Liver (tissue), 9 donors: Measurements from ENCODE around the gene SH3RF3. TPM values are rescaled to one million over a fixed set of nuclear protein-coding genes. Genes with fewer than 3 reads are reported as not detected.

Source experiments
- DNase-seq: peaks from one replicate; pipeline ENCODE4 v3.0.0-alpha.2; 2017; ENCODE audit warnings: low spot score
- H3K27ac ChIP-seq, 2 donors: one replicate each; pipeline ENCODE4 v1.7.0; 2013; ENCODE audit warnings: inconsistent platforms in 2 of 2, low read length in 2 of 2, control low read depth in 1 of 2, low read depth in 1 of 2, mild to moderate bottlenecking in 1 of 2
- H3K27me3 ChIP-seq, 4 donors: one replicate each; pipeline versions ENCODE4 v1.6.1 to v1.7.0; 2013; ENCODE audit warnings: low read length in 3 of 4, inconsistent platforms in 1 of 4, mild to moderate bottlenecking in 1 of 4, moderate library complexity in 1 of 4; ENCODE audit not compliant: control insufficient read depth in 4 of 4, insufficient read depth in 4 of 4
- H3K36me3 ChIP-seq, 4 donors: one replicate each; pipeline versions ENCODE4 v1.6.1 to v1.7.0; 2013; ENCODE audit warnings: low read length in 3 of 4, mild to moderate bottlenecking in 3 of 4, low read depth in 1 of 4, moderate library complexity in 1 of 4; ENCODE audit not compliant: control insufficient read depth in 4 of 4, insufficient read depth in 3 of 4
- H3K4me1 ChIP-seq, 4 donors: one replicate each; pipeline versions ENCODE4 v1.6.1 to v1.7.0; 2013; ENCODE audit warnings: low read length in 3 of 4, mild to moderate bottlenecking in 3 of 4, moderate library complexity in 1 of 4; ENCODE audit not compliant: control insufficient read depth in 4 of 4, insufficient read depth in 4 of 4
- H3K4me3 ChIP-seq, 3 donors: one replicate each; pipeline versions ENCODE4 v1.6.1 to v1.7.0; 2013; ENCODE audit warnings: low read length in 3 of 3, control low read depth in 1 of 3, low read depth in 1 of 3, mild to moderate bottlenecking in 1 of 3
- H3K9ac ChIP-seq, 2 donors: one replicate each; pipeline ENCODE4 v1.7.0; 2013; ENCODE audit warnings: low read length in 2 of 2, mild to moderate bottlenecking in 2 of 2, moderate library complexity in 2 of 2, control low read depth in 1 of 2, low read depth in 1 of 2
- H3K9me3 ChIP-seq, 4 donors: one replicate each; pipeline versions ENCODE4 v1.6.1 to v1.7.0; 2013; ENCODE audit warnings: low read length in 3 of 4; ENCODE audit not compliant: control insufficient read depth in 4 of 4
- ATF3 ChIP-seq: IDR thresholded peaks from 2 replicates; pipeline ENCODE4 v1.6.1; 2016; ENCODE audit warnings: antibody characterized with exemption
- CTCF ChIP-seq: fragments of 150-350 bp; IDR thresholded peaks from 2 replicates; pipeline ENCODE4 v1.5.1; 2017; ENCODE audit warnings: improper control_type of control experiment, low read depth, low read length; ENCODE audit not compliant: missing input control
- EGR1 ChIP-seq, 2 donors: IDR thresholded peaks; 2 replicates each; pipeline ENCODE4 v1.6.1; 2016 to 2018; ENCODE audit warnings: antibody characterized with exemption in 2 of 2, low read depth in 2 of 2
- FOXA1 ChIP-seq: IDR thresholded peaks from 2 replicates; pipeline ENCODE4 v1.6.1; 2016; ENCODE audit warnings: antibody characterized with exemption
- FOXA2 ChIP-seq: IDR thresholded peaks from 2 replicates; pipeline ENCODE4 v1.6.1; 2016; ENCODE audit warnings: antibody characterized with exemption
- GABPA ChIP-seq, 2 donors: IDR thresholded peaks in 1 of 2; conservative IDR thresholded peaks in 1 of 2; 2 replicates each; pipeline ENCODE4 v1.6.1; 2016; ENCODE audit warnings: antibody characterized with exemption in 2 of 2, mild to moderate bottlenecking in 1 of 2, moderate library complexity in 1 of 2
- HNF4A ChIP-seq, 2 donors: conservative IDR thresholded peaks; 2 replicates each; pipeline ENCODE4 v1.6.1; 2016; ENCODE audit warnings: antibody characterized with exemption in 2 of 2, mild to moderate bottlenecking in 2 of 2
- HNF4G ChIP-seq: IDR thresholded peaks from 2 replicates; pipeline ENCODE4 v1.6.1; 2016; ENCODE audit warnings: antibody characterized with exemption
- JUND ChIP-seq, 2 donors: IDR thresholded peaks; 2 replicates each; pipeline ENCODE4 v1.6.1; 2016; ENCODE audit warnings: antibody characterized with exemption in 2 of 2
- MAX ChIP-seq: IDR thresholded peaks from 2 replicates; pipeline ENCODE4 v1.6.1; 2016; ENCODE audit warnings: antibody characterized with exemption
- NR2F2 ChIP-seq: IDR thresholded peaks from 2 replicates; pipeline ENCODE4 v1.6.1; 2016; ENCODE audit warnings: antibody characterized with exemption
- RAD21 ChIP-seq, 2 donors: IDR thresholded peaks; 2 replicates each; pipeline ENCODE4 v1.6.1; 2016; ENCODE audit warnings: antibody characterized with exemption in 2 of 2, mild to moderate bottlenecking in 2 of 2
- REST ChIP-seq: IDR thresholded peaks from 2 replicates; pipeline ENCODE4 v1.6.1; 2016; ENCODE audit warnings: antibody characterized with exemption, mild to moderate bottlenecking
- RXRA ChIP-seq, 2 donors: IDR thresholded peaks; 2 replicates each; pipeline ENCODE4 v1.6.1; 2017 to 2018; ENCODE audit warnings: antibody characterized with exemption in 2 of 2, mild to moderate bottlenecking in 1 of 2
- SP1 ChIP-seq: IDR thresholded peaks from 2 replicates; pipeline ENCODE4 v1.6.1; 2018; ENCODE audit warnings: antibody characterized with exemption, mild to moderate bottlenecking
- TAF1 ChIP-seq: conservative IDR thresholded peaks from 2 replicates; pipeline ENCODE4 v1.6.1; 2016; ENCODE audit warnings: antibody characterized with exemption, mild to moderate bottlenecking
- YY1 ChIP-seq: IDR thresholded peaks from 2 replicates; pipeline ENCODE4 v1.6.1; 2016; ENCODE audit warnings: antibody characterized with exemption, mild to moderate bottlenecking
- ZBTB33 ChIP-seq: IDR thresholded peaks from 2 replicates; pipeline ENCODE4 v1.6.1; 2016; ENCODE audit warnings: antibody characterized with exemption
- WGBS: extraction: QIAGEN DNeasy Blood & Tissue Kit; methylation state at CpG from one replicate; pipeline ENCODE4 v1.1.7; 2013; 5-methylcytosine and 5-hydroxymethylcytosine counted together
- polyA plus RNA-seq, 2 donors: library from polyadenylated mRNA; stranded (reverse) in 1 of 2; unstranded in 1 of 2; fragments of 200-250 nt in 1 of 2; fragments of >200 nt in 1 of 2; fragmentation: Nextera tagmentation in 1 of 2; extraction: Ambion mirVana in 1 of 2; gene quantifications; one replicate each; pipeline versions ENCODE4 v1.2.1 to v1.2.3, GENCODE V29; 2013 to 2015
- total RNA-seq, 2 donors: library from RNA; depleted of rRNA; stranded (reverse); fragments of >200 nt; gene quantifications; one replicate each; pipeline ENCODE4 v1.2.3, GENCODE V29; 2014
- donor health status: healthy.
- donor health status: healthy.
- donor health status: healthy.
- donor health status: healthy.
- donor health status: healthy.

Gene SH3RF3
- total and polyA plus RNA-seq, 4 donors: 0.11 to 1.0 (median 0.54) TPM

GRCh38 chr2:109139865-109140396, 10.9 kb downstream of the SH3RF3 start:
- H3K4me3 ChIP-seq: no peak overlapping the region
- no peak overlapping the region for H3K27ac ChIP-seq
- H3K36me3 ChIP-seq: no peaks in the 10 kb centered on the region
- no peak overlapping the region for H3K9ac ChIP-seq
- no peaks in the 10 kb centered on the region for H3K4me1 ChIP-seq
- H3K27me3 ChIP-seq: no peaks in the 10 kb centered on the region
- WGBS: 77% methylated on average over 10 of the region's 10 CpGs
- no peak for DNase-seq
- TF ChIP-seq ATF3 (no peak), MAX (no peak), NR2F2 (no peak), GABPA (IDR thresholded peaks at IDR 0.05 in 1 of 2, conservative IDR thresholded peaks at IDR 0.05 in 1 of 2) (no peak), EGR1 (IDR thresholded peaks at IDR 0.05; ENCODE audit: low read depth in 2 of 2) (no peak), ZBTB33 (no peak), JUND (IDR thresholded peaks at IDR 0.05) (no peak), FOXA2 (no peak), CTCF (no peak), TAF1 (no peak), HNF4G (no peak), SP1 (no peak), YY1 (no peak), FOXA1 (no peak), RXRA (IDR thresholded peaks at IDR 0.05) (no peak), HNF4A (conservative IDR thresholded peaks at IDR 0.05) (no peak), RAD21 (IDR thresholded peaks at IDR 0.05) (no peak), REST (no peak)
- H3K9me3 ChIP-seq: no peaks in the 10 kb centered on the region
